GM18858 (cell line): Measurements from ENCODE around the gene ADAMTS18.
"Not testable (repeated sequence)": the region's sequence is repeated elsewhere in the genome, so short reads cannot be mapped to it uniquely, and the experiment has no call there.

ENCODE experiments used
- ATAC-seq: cut with Tn5 transposase; IDR thresholded peaks from one replicate; pipeline ENCODE4 v1.9.1; 2021; ENCODE audit not compliant: unreplicated experiment

Gene ADAMTS18, protein sequence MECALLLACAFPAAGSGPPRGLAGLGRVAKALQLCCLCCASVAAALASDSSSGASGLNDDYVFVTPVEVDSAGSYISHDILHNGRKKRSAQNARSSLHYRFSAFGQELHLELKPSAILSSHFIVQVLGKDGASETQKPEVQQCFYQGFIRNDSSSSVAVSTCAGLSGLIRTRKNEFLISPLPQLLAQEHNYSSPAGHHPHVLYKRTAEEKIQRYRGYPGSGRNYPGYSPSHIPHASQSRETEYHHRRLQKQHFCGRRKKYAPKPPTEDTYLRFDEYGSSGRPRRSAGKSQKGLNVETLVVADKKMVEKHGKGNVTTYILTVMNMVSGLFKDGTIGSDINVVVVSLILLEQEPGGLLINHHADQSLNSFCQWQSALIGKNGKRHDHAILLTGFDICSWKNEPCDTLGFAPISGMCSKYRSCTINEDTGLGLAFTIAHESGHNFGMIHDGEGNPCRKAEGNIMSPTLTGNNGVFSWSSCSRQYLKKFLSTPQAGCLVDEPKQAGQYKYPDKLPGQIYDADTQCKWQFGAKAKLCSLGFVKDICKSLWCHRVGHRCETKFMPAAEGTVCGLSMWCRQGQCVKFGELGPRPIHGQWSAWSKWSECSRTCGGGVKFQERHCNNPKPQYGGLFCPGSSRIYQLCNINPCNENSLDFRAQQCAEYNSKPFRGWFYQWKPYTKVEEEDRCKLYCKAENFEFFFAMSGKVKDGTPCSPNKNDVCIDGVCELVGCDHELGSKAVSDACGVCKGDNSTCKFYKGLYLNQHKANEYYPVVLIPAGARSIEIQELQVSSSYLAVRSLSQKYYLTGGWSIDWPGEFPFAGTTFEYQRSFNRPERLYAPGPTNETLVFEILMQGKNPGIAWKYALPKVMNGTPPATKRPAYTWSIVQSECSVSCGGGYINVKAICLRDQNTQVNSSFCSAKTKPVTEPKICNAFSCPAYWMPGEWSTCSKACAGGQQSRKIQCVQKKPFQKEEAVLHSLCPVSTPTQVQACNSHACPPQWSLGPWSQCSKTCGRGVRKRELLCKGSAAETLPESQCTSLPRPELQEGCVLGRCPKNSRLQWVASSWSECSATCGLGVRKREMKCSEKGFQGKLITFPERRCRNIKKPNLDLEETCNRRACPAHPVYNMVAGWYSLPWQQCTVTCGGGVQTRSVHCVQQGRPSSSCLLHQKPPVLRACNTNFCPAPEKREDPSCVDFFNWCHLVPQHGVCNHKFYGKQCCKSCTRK (N-terminal part only)

DNA sequence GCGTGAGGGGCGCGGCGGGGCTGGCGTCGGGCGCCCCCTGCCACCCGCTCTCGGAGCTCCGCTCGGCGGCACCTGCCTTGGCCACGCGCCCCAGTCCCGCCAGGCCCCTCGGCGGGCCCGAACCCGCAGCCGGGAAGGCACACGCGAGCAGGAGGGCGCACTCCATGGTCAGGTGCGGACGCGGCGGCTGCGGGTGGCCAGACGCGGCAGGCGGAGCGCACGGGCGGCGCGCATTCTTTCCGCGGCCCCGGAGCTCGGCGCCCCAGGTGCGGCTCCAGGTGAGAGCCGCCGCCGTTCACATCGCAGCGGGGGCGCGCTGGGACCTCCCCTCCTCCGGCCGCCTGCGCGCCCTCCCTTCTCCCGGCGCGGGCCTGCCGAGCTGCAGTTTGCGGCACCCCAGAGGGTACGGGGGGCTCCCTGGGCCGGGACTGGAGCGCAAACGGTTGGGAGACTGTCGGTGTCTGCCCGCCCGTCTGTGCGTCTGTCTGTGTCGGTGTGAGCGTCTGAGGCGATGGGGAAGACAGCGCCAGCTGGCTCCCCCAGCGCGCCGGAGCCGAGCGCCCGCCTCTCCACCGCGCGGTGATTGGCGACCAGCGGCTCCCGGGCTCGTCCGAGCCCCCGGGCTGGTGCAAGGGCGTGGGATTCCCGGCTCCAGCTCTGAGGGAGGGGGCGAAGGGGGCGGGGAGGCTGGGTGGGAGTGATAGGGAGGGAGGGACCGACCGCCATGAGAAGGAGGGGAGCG, at the start of gene ADAMTS18:
Gene ADAMTS18, minus strand, starts transcription at position 505 of the 742 bp plus-strand sequence. Its CDS starts 339 bp downstream, at position 166.
- ATAC-seq, result no peak

GRCh38 chr16:77480681-77481315, 46.0 kb upstream of the ADAMTS18 start:
- ATAC-seq, result no peak

DNA sequence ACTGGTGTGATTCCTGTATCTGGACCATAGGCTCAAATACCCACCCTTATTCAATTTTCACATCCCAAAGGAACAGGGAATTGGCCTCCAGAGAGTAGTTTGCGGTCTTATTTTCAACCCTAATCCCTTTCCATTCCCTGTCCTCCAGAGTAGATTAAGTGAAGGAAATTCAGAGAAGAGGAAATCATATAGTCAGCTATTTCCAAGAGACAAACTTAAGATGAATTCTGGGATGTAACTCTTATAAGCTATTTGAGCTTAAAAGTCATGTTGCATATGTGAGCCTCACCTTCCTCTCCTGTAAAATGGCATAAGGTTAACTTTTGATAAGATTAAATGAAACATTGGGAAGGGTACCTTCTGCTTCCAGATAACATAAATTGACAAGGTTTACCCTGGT, 37.4 kb upstream of the ADAMTS18 start:
- ATAC-seq, result no peak

DNA sequence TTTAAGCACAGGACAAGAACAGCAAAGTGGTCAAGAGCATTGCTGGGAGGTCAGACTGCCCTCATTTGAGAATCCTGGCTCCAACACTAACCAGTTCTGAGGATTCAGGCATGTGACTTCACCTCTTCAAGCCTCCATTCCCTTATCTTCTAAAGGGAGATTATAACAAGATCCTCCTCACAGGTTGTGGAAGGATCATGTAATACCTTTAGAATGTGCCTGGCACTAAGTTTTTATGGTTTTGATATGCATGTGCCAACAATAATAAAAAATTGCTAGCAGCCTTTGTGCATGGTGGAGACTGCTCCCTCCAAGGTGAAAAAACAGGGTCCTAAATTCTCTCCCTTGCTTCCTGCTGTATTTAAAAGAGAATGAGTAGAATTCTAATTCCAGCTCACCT, 36.0 kb upstream of the ADAMTS18 start:
- ATAC-seq, result no peak

GRCh38 chr16:77469634-77470033, 34.8 kb upstream of the ADAMTS18 start:
- ATAC-seq, result no peak

- ATAC-seq, result no peak
These were observed 34.0 kb upstream of the ADAMTS18 start for GRCh38 chr16:77468831-77469230.

DNA sequence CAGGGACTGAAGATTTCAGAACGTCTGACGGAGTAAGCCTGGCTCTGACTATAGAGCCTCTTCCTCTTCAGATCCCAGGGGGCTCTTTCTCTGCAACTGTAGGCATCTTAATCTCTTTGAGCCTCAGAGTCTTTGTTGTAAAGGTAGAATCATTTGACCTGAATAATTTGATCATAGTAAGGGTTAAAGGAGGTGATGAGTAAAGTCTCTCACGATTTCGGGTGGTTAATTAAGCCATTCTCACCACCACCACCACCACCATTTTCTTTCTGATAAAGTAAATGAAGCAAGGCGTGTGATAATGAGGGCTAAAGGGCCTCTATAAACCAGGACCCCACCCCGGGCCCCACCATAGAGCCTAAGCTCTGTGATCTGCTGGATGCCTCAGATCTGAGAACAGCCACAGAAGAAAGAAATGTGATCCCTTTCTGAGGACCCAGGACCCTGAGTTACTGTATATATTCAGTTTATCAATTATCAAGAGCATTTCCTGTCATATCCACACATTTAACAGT, 33.0 kb upstream of the ADAMTS18 start:
- ATAC-seq, result no peak

DNA sequence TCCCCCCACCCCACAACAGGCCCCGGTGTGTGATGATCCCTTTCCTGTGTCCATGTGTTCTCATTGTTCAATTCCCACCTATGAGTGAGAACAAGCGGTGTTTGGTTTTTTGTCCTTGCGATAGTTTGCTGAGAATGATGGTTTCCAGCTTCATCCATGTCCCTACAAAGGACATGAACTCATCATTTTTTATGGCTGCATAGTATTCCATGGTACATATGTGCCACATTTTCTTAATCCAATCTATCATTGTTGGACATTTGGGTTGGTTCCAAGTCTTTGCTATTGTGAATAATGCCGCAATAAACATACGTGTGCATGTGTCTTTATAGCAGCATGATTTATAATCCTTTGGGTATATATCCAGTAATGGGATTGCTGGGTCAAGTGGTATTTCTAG, 28.8 kb upstream of the ADAMTS18 start:
- not testable (repeated sequence) for ATAC-seq

DNA sequence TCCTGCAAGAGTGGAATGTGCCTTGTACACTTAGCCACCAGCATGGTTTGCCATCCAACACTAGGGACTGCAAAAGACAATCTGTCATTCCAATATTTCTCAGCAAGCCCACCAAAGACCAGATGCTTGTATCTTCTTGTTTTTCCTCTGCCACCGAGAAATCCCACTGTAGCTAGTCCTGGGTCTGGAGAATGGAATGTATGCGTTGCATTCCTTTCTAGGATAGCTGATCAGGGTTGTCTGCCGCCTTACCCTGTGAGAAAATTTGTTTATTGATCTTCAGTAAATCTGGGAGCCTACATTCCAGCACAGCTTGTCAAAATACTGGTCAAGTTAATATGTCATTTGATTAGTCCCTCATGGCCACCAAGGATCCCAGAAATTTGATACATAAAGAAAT, 28.1 kb upstream of the ADAMTS18 start:
- no peak for ATAC-seq

DNA sequence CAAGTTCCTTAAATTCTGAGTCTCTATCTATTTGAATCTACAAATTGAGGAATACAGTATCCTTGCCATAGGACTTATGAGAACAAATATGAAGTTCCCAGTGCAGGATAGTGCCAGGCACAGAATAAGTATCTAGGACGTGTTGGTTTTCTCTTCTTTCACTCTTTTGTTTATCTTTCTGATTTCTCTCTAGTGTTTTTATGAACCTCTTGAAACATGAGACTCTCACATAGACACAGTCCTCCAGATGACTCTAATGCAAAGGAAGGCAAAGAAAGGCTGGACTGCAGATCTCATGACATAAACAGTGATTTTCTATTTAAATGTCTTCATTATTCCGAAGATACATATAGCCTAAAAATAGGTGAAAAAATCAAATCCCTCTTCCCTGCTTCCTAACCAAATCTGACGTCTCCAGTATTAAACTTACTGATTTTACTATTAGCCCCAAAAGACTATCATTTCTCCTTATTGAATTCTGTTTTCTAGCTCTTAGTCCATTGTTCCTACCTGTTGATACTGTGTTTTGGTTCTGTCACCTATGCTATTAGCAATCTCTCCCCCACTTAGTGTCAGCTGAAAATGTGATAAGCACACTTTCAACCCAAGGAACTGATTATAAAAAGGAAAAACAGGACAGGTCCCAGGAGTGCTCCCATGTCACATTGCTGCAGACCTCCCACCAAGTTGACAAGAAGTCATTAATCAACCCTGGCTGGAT, 24.9 kb upstream of the ADAMTS18 start:
- ATAC-seq, result no peak

DNA sequence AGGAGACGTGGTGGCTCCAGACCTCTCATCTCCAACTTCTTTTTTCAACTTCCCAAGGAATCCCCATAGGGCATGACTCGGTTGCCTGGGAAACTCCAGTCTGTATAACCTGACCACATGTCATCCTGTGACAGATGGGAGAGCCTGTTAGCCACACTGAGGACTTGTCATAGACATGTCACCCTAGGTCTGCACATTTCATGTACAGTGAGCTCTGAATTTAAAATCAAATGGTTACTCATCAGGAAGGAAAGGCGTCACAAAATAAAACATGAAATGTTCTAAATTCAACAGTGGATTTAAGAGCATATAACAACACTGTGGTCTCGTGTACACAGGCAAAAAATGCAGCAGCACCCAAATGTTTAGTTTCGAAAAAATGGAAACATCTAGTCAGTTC, 22.2 kb upstream of the ADAMTS18 start:
- no peak for ATAC-seq

DNA sequence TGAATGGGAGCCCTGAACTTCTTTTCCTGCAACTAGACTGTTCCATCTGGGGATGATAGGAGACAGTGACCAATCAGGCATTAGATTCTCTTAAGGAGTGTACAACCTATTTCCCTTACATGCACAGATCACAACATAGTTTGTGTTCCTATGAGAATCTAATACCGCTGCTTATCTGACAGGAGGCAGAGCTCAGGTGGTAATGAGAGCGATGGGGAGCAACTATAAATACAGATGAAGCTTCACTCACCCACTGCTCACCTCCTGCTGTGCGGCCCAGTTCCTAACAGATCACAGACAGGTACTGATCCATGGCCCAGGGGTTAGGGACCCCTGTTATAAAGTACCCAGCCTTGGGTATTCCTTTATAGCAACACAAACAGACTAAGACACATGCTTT, 17.4 kb upstream of the ADAMTS18 start:
- ATAC-seq, result no peak

DNA sequence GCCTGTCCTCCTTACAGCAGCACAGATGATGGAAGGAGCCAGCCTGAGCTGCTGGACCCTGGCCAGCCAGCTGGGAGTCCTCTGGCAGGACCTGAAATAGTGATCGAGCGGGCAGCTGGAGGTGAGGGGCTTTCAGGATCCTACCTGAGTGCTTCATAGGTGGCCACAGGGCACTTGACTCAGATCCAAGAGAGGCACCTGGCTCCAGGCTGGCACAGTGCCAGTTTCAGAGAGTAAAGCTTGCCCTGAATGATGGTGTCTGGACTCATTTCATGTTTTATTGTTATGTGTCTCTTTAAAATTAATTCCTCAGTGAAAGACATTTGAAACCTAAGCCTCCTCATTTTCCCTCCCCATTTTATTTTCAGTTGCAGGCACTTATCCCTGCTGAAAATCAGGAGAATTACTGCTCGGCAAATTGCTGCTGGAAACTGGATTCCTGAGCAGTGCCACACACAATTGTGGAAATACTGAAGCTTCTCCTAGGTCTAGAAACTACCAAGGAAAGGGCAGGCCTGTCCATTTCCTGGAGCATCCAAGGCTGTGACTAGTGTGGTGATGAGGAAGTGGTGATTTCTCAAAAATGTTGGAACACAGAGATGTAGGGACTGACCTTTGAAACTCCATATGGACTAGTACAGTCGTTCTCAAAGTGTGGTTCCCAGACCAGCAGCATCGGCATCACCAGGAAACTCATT, 16.1 kb upstream of the ADAMTS18 start:
- no peak for ATAC-seq

GRCh38 chr16:77449208-77449607, 14.4 kb upstream of the ADAMTS18 start:
- ATAC-seq, result no peak

GRCh38 chr16:77445324-77445723, 10.5 kb upstream of the ADAMTS18 start:
- no peak for ATAC-seq

GRCh38 chr16:77444147-77444460, 9.3 kb upstream of the ADAMTS18 start:
- ATAC-seq, result no peak

GRCh38 chr16:77443357-77444146, 8.7 kb upstream of the ADAMTS18 start:
- ATAC-seq, result no peak

- ATAC-seq, result no peak
These were observed 7.2 kb upstream of the ADAMTS18 start for GRCh38 chr16:77442078-77442477.
